GM21526 (cell line): ENCODE data around the gene KRTAP10-4.
"Not testable (repeated sequence)": the region's sequence is repeated elsewhere in the genome, so short reads cannot be mapped to it uniquely, and the experiment has no call there.

Experiments used
- ATAC-seq: cut with Tn5 transposase; IDR thresholded peaks from one replicate; pipeline ENCODE4 v1.9.1; 2021; ENCODE audit warnings: moderate library complexity; ENCODE audit not compliant: unreplicated experiment, low FRiP score

Gene KRTAP10-4

DNA sequence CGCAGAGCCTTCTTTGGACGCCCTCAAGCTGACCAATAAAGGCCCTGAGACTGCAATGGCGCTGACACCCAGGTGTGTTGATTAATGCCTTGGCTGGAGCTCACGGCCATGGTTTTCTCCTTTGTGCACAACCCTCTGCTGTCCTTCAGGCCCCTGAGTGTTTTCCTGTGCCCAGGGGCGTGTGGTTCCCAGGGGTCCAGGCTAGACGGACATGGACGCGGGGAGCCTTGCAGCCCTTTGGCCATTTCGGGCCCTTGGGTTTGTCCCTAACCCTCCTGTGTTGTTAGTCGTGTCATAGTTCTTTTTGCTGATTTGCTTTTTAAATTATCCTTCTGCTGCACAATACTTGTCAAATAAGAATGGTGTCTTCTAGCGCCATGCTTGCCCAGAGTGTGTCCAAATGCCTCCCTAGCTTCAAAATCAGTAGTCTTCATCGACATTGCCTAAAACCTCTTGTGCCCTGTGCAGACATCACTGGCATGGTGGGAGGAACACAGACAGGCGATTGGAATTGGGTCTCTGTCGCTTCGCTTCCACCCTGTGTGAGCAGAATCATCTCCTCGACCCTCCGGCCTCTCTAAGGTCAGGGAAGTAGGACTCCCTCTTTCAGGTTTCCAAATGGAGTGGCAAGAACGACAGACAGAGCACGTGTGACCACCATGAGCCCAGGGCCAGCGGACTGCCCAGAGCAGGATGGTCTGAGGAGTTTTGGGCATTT lies 1.9 kb downstream of the KRTAP10-4 start:
- ATAC-seq = no peak

DNA sequence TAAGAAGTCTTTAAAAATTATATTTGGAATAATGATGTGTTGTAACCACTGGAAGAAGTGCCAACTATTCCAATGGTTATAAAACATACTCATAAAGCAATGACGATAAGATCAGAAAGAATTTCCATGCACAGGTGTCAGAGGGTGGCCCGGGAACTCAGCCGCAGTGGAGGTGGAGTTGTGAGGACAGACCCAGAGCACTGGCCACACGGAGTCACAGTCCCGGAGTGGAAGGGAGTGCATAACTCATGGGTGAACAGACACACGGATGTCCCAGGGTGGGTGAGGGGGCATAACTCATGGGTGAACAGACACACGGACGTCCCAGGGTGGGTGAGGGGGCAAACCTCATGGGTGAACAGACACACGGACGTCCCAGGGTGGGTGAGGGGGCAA lies 2.5 kb downstream of the KRTAP10-4 start:
- no peak for ATAC-seq

DNA sequence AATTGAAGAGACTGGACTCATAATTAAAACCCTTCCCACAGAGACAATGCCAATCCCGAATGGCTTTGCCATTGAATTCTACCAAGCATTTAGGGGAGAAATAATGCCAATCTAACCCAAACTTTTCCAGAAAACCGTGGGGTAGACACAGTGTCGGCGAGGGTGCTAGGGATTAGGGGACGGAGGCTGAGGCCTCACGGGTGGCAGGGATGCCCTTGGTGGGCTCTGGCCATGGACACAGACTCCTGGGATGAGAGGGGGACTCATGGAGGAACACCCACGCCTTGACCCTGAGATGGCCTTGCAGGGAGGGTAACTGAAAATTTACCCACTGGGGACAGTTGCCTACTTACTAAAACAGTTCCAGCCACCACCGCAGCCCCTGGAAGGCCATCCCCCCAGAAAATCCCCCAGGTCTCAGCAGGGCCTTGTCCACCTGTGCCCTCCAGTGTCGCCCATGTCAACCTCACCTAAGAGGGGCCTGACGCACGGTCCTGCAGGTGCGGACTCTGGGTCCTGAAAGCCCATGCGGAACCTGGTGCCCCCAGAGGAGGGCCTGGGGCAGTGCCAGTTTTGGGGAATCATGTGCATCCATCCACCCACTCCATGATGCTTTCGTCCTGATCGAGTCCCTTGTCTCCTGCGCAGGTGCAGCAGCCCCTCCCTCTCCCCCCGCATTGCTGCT lies 5.0 kb downstream of the KRTAP10-4 start:
- ATAC-seq = no peak

DNA sequence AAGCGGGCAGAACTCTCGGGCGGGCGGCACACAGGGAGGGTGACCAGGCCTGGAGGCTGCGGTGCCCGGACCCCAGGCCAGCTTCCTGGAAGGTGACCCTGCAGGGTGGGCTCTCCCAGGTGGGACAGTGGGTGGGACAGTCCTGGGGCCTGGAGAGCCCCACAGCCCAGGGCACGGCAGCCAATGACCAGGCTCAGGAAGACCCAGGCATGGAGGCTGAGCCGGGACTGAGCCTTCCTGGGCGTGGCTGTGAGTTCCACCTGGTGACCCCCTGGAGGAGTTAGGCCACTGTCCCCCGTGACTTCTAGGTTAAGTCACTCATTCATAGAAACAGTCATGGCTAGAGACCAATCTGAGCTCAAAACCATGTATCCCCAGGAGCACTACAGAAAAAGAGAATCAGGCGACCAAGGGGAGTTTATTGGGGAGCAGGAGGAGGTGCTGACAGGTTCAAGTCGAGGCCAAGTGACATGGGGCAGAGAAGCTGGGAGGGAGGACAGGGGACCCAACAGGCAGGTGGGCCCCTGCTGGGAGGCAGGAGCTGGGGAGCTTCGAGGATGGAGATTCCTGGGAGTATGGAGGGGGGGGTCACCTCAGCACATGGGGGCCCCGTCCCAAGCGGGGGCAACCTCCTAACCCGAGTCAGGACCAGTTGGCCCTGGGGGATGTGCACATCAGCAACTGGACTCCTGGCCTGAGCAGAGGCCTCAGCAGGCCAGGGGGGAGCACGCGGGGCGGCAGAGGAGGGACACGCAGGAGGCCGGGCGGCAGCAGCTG lies 5.7 kb downstream of the KRTAP10-4 start:
- ATAC-seq = no peak

DNA sequence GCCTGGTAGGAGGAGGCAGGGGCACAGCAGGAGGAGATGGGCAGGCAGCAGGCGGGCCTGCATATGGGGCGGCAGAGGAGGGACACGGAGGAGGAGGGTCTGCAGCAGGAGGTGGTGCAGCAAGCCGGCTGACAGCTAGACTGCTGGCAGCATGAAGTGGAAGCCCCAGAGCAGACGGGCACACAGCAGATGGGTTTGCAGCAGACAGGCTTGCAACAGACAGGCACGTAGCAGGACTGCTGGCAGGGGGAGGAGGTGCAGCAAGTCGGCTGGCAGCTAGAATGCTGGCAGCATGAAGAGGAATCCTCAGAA lies 6.3 kb downstream of the KRTAP10-4 start:
- ATAC-seq = no peak

DNA sequence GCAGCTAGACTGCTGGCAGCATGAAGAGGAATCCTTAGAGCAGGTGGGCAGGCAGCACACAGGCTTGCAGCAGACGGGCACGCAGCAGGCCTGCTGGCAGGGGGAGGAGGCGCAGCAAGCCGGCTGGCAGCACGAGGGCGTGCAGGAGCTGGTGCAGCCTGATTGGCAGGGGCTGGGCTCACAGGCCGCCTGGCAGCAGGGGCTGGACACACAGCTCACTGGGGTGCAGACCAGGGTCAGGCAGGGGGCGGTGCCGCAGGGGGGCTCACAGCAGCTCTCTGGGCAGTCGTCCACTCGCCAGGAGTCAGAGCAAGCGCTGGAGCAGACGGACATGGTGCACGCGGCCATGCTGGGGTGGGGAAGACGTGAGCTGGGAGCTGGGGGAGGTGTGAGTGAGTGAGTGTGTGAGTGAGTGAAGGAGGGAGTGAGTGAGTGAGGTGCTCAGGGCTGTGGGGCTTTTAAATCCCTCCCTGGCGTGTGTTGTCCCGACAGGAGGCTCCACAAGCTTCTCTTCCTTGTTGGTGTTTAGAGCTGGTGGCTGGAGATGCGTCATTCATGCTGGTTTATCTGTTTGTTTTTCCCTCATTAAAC lies 6.8 kb downstream of the KRTAP10-4 start, which contains the start of gene KRTAP10-5:
TSS of gene KRTAP10-5 (minus strand) at position 374 of the 591 bp plus-strand sequence. CDS start at position 348, 26 bp downstream.
- not testable (repeated sequence) for ATAC-seq

DNA sequence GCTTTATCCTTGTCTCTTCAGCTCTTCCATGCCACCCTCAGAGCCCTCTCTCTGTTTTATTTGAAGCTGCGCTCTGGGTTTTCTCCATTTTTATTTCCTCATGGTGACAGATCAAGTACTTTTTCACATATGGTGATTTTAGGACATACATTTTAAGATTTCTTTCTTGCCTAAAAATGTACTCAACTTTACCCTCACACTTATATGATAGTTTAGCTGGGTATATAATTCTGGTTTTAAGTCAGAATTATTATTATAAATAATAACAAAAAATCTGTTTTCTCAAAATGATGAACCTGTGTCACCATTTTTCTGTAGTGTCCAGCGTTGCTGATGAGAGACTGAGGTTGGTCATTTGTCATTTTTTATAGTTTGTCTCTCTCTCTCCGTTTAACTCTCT lies 7.6 kb downstream of the KRTAP10-4 start:
- no peak for ATAC-seq

DNA sequence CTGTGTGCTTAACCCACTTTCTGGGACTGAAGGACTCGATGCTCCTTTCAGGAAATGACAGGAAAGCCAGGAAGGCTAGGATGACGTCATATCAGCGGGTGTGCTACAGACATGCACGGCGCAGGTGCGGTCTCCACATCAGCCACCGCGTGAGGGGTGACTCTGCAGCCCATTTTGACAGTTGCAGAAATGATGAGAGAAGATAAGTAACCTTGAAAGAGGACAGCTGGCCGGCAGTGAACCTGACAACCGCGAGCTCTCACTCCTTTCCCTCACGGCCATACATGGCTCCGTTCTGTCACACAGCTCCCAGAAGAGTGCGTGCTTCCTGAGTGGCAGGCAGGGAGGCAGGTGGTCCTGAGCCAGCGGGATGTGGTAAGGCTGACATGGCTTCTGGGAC lies 8.5 kb downstream of the KRTAP10-4 start:
- no peak for ATAC-seq

DNA sequence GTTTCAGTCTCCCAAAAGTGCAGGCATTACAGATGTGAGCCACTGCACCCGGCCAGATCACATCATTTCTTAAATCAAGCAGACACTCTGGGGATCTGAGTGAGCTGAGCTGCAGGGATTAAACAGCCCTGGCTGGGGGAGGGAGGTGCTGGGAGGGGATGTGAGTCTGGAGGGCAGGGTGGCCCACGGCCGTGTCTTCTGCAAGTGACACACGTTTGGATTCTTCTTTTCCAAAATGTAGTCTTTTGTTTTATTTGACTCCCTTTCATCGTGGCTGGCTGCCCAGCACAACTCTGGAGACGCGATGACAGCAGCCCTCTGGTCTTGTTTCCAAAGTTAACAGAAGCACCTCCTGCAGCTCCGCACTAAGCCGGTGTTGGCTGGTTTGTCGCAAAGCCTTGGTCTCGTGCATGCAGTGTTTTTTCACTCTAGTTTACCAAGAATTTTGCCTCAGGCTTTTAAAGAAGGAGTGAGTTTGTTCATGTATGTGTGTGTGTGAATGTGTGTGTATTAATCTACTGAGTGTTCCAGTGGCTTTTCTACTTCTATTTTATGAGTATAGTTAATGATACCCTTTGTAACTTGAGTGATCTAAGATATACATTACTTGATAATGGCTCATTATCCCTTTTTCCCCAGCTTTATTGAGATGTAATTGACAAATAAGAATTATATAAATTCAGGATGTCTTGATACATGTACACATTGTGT lies 9.7 kb downstream of the KRTAP10-4 start:
- no peak for ATAC-seq

DNA sequence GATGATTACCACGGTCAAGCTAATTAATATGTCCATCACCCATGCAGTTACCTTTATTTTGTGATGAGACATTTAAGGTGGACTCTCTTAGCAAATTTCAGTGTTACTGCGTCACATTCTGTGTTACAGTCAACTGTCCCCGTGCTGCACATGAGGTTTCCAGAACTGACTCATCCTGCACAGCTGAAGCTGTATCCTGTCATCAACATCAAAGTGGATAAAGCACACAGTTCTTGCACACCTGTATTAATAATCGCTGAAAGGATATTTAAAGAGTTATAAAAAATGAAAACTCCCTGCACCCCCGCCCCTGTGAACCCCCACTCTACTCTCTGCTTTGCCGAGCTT lies 10.2 kb downstream of the KRTAP10-4 start:
- no peak for ATAC-seq

DNA sequence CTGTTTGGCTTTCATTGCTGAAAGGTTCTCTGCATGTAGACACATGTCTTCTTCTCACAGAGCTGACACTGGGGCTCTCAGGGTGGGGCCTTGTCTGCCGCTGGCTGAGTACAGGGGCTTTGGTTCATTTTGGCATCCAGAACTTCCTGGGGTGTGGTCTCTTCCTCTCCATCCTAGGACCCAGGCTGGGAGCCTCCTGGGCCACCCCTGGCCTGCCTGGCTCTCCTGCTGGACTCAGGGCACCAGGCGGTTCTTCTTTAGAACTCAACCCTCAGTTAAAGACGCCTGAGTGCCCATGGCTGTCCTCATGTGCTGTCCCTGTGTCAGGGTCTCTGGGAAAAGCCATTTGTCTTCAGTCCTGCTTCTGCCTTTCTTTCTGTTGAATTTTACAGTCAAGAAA lies 12.4 kb downstream of the KRTAP10-4 start:
- ATAC-seq = no peak

DNA sequence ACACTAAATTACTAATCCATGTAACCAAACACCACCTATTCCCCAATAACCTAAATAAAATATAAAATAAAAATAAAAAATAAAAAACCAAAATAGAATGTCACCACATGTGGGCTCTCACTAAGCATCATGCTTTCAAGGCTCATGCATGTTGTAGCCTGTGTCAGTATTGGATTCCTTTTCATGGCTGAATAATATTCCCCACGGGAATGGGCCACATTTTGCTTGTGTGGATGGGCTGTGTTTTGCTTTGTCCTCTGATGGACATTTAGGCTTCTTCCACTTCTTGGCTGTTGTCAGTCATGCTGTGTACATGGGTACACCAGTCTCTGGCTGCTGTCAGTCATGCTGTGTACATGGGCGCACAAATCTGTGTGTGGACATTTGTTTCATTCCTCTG lies 15.6 kb downstream of the KRTAP10-4 start:
- ATAC-seq = no peak

DNA sequence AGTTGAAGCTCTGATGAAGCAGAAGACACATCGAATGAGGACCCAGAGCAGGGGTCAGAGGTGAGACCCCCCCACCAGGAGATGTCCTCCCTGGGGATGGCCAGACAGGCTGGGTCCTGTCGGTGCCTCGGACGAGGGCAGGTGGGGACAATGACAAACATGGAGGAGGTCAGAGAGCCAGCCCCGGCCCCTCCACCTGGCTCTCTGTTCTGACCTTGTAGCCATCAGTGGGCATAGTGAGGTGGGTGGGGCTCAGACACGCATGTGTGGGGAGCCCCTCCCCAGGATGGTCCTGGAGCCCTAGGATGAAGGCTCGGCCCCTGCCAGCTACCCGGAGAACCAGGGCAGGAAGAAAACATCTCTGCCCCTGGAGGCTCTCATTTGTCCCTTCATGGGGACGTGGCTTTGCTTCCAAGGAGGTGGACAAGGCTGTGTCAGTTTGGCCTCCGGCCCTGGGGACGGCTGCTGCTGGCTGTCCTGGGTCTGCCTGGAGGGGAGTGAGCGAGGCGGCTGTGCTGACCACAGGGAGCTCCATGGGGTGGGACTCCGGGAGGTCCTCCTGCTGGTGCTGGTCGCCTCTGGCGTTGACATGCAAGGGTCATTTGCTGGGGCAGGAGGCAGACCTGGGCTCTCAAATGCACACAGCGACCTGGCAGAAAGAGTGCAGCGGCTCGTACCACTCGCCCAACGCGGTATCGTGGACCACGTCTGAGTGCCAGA lies 16.2 kb downstream of the KRTAP10-4 start:
- ATAC-seq = no peak

DNA sequence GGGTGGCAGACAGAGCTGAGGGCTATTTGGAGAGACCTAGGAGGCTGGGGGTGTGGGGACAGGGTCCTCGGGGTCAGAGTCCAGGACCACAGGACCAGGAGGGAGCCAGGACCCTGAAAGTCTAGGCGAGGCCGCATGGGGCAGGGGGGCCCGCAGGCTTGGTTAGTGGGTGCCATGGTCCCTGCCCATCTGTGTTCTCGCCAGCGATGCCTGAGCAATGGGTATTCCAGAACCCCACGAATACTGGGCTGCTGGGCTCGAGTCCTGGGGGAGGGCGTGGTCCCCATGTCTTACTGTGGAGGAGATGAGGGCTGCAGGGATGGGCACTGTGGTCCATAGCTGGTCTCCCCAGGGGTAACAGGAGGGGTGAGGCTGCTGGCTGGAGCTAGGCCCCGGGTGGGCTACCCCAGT lies 16.8 kb downstream of the KRTAP10-4 start:
- ATAC-seq = no peak

DNA sequence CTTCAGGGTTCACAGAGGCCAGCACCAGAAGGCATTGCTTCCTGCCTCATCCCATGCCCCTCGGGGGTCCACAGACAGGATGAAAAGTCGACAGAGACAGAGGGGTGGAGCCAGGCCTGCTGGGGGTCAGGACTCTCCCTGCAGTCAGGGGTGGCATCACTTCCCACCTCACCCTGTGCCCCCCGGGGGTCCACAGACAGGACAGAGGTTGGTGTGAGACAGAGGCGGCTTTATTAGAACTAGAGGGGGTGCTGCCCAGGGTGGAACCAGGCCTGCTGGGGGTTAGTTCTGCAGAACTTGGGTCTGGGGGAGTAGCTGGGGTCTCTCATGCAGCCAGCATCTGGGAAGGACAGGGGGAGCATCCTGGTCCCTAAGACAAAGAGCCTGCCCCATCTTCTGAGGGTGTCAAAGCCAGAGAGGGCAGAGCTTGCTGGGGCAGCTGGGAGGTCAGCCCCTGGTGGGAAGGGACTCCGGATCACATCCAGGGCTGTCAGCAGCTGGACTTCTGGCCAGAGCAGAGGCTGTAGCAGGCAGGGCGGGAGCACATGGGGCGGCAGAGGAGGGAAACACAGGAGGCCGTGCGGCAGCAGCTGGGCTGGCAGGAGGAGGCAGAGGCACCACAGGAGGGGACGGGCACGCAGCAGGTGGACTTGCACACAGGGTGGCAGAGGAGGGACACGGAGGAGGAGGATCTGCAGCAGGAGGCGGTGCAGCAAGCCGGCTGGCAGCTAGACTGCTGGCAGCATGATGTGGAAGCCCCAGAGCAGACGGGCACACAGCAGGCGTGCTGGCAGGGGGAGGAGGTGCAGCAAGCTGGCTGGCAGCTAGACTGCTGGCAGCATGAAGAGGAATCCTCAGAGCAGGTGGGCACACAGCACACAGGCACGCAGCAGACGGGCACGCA lies 17.6 kb downstream of the KRTAP10-4 start:
- ATAC-seq = not testable (repeated sequence)

DNA sequence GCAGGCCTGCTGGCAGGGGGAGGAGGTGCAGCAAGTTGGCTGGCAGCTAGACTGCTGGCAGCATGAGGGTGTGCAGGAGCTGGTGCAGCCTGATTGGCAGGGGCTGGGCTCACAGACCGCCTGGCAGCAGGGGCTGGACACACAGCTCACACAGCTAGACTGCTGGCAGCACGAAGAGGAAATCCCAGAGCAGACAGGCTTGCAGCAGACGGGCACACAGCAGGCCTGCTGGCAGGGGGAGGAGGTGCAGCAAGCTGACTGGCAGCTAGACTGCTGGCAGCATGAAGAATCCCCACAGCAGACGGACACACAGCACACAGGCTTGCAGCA lies 18.2 kb downstream of the KRTAP10-4 start:
- ATAC-seq = not testable (repeated sequence)

DNA sequence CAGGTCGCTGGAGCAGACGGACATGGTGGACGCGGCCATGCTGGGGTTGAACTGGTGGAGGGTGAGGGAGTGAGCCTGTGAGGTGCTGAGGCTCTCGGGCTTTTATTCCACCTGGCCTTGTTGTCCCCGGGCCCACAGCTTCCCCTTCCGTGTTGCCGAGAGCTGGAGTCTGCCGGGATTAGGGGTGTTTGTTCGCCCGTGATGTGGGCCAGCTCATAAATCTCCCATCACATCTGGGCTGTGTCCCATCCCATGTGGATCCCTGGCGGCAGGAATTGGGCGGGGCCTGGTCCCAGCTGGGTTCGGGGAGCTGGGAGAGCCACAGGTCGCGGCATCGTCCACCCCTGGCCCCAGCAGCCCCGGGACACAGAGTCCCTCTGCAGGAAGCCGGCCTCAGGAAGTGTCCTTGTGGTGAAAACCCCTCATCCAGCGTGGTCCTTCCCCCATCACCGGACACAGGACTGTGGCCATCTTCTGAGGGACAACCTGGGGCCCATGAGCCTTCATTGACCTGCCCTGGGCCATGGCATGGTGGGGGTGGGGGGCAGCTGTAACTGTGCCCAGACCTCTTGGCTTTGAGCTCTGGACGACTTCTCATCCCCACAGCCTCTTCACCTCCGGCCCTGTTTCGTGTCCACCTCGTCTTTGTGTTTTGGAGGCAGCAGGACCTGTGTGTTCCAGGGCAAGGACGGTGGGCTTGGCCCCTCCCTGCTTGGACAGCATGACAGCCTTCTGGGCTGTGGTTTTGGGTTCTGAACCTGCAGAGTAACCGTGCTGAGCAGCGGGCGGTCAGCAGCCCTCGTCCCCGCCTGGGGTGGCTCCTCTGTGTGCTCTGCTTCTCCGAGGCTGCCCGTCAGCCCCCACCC lies 19.1 kb downstream of the KRTAP10-4 start, which contains the start of gene KRTAP10-6:
TSS of gene KRTAP10-6 (minus strand) at position 60 of the 866 bp plus-strand sequence. CDS start at position 39, 21 bp downstream.
- no peak for ATAC-seq
